Kidney epithelial cell (primary cell): ENCODE measurements around the gene DDI2. TPM values are rescaled to one million over a fixed set of nuclear protein-coding genes. Genes with fewer than 3 reads are reported as not detected.
"Not testable (repeated sequence)": the region's sequence is repeated elsewhere in the genome, so short reads cannot be mapped to it uniquely, and the experiment has no call there.

ENCODE experiments used
- DNase-seq: peaks from one replicate; pipeline ENCODE4 v3.0.0-alpha.2; 2010; ENCODE audit warnings: low read depth
- H3K27me3 ChIP-seq: 2 replicates; pipeline ENCODE4 v1.6.0; 2011; ENCODE audit warnings: low read length; ENCODE audit not compliant: control insufficient read depth, insufficient read depth
- H3K36me3 ChIP-seq: 2 replicates; pipeline ENCODE4 v1.5.1; 2011; ENCODE audit warnings: low read length; ENCODE audit not compliant: control insufficient read depth, insufficient read depth
- H3K4me3 ChIP-seq: 2 replicates; pipeline ENCODE4 v1.5.1; 2011; ENCODE audit warnings: low read depth, mild to moderate bottlenecking, control low read depth, low read length
- CTCF ChIP-seq: IDR thresholded peaks from 2 replicates; pipeline ENCODE4 v1.5.1; 2011; ENCODE audit warnings: mild to moderate bottlenecking, moderate library complexity, low read length, control low read depth, inconsistent platforms; ENCODE audit not compliant: insufficient read depth, poor library complexity, severe bottlenecking
- total RNA-seq: library from RNA; depleted of rRNA; stranded (reverse); fragments of >200 nt; gene quantifications from 2 replicates; pipeline ENCODE4 v1.2.3, GENCODE V29; 2015

Gene DDI2
- total RNA-seq, 1 donor from 2014 or later, result 16.9 TPM

GRCh38 chr1:15603050-15603965 is 13.9 kb upstream of the DDI2 start:
- peak overlapping the region; percentile 76 for H3K4me3 ChIP-seq
- DNase-seq, result peak; percentile 92
- H3K27me3 ChIP-seq, result no peaks in the 10 kb centered on the region
- no peak for TF ChIP-seq CTCF
- H3K36me3 ChIP-seq, result no peaks in the 10 kb centered on the region

GRCh38 chr1:15603966-15604282 is 13.3 kb upstream of the DDI2 start:
- DNase-seq, H3K36me3 ChIP-seq, H3K27me3 ChIP-seq: not testable (repeated sequence)
- peak overlapping the region; percentile 76 for H3K4me3 ChIP-seq

GRCh38 chr1:15604400-15604799 is 12.9 kb upstream of the DDI2 start:
- H3K27me3 ChIP-seq, DNase-seq, H3K4me3 ChIP-seq, H3K36me3 ChIP-seq: not testable (repeated sequence)

GRCh38 chr1:15605398-15606383 is 11.6 kb upstream of the DDI2 start:
- no peak for DNase-seq
- H3K36me3 ChIP-seq, result no peaks in the 10 kb centered on the region
- no peak for TF ChIP-seq CTCF

GRCh38 chr1:15609631-15610030 is 7.6 kb upstream of the DDI2 start:
- TF ChIP-seq CTCF, result no peak
- Histone ChIP-seq H3K36me3 (no peaks in the 10 kb centered on the region), H3K27me3 (no peaks in the 10 kb centered on the region), H3K4me3 (no peak overlapping the region)
- DNase-seq, result no peak

More at GRCh38 chr1:15605398-15606383, 11.6 kb upstream of the DDI2 start:
- no peak overlapping the region for H3K4me3 ChIP-seq
- no peaks in the 10 kb centered on the region for H3K27me3 ChIP-seq

GRCh38 chr1:15610167-15610566 is 7.1 kb upstream of the DDI2 start:
- Histone ChIP-seq H3K4me3 (no peak overlapping the region), H3K36me3 (no peaks in the 10 kb centered on the region), H3K27me3 (no peaks in the 10 kb centered on the region)
- no peak for TF ChIP-seq CTCF
- DNase-seq, result no peak
